HCT116 (cell line): ENCODE results near the gene RNF113B.

Experiments used
- EZH2phosphoT487 ChIP-seq: fragments of 200-600 bp; IDR thresholded peaks from 2 replicates; pipeline ENCODE4 v1.6.1; 2018; ENCODE audit warnings: antibody characterized with exemption, borderline replicate concordance
- JUND ChIP-seq: IDR thresholded peaks from 2 replicates; pipeline ENCODE4 v1.6.1; 2012
- POLR2AphosphoS5 ChIP-seq: IDR thresholded peaks from 2 replicates; pipeline ENCODE4 v1.6.1; 2011; ENCODE audit warnings: mild to moderate bottlenecking, low read depth, low read length, moderate library complexity
- TF ChIP-seq, protein P1 (sequence below), 3 experiments: fragments of 200-600 bp in 1 of 3; sonication (generic) in 1 of 3; IDR thresholded peaks in 2 of 3; conservative IDR thresholded peaks in 1 of 3; 2 replicates each; pipeline ENCODE4 v1.5.1; 2012 to 2017; ENCODE audit warnings: low read depth in 2 of 3, low read length in 2 of 3, antibody characterized with exemption in 1 of 3, borderline replicate concordance in 1 of 3, control low read depth in 1 of 3, mild to moderate bottlenecking in 1 of 3, mixed read lengths in 1 of 3, mixed run types in 1 of 3, moderate library complexity in 1 of 3; ENCODE audit not compliant: insufficient read depth in 1 of 3
- TF ChIP-seq, protein P2 (sequence below): IDR thresholded peaks from 2 replicates; pipeline ENCODE4 v1.6.1; 2012

DNA sequence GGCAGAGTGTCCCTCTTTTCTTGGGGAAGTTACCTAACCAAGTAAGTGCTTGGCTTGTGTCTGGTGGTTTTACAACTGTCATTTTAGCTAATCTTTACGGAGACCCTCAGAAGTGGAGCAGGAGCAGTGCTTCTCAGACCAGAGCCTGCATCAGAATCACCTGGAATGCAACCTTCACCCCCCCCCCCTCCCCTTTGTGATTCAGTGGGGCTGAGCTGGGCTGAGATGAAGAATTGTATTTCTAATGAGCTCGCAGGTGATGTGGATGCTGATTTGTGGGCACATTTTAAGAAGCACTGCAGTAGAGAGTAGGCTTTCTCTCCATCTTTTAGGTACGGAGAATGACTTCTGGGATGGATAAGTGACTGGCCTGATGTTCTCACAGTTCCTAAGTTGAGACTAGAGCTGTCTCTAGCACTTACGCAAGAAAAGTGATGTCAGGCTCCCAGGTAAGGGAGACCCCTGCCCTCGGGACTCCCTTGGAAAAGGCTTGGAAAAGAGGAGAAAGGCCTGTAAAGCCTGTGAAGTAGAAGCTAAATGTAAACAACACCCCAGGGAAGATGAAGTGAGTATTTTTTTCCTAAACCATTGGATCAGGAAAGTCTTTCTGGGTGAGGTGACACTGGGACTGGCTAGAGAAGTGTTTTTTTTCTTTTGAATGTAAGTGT lies 23.3 kb upstream of the RNF113B start:
- no peak for TF ChIP-seq JUND
- TF ChIP-seq, protein P1, sequence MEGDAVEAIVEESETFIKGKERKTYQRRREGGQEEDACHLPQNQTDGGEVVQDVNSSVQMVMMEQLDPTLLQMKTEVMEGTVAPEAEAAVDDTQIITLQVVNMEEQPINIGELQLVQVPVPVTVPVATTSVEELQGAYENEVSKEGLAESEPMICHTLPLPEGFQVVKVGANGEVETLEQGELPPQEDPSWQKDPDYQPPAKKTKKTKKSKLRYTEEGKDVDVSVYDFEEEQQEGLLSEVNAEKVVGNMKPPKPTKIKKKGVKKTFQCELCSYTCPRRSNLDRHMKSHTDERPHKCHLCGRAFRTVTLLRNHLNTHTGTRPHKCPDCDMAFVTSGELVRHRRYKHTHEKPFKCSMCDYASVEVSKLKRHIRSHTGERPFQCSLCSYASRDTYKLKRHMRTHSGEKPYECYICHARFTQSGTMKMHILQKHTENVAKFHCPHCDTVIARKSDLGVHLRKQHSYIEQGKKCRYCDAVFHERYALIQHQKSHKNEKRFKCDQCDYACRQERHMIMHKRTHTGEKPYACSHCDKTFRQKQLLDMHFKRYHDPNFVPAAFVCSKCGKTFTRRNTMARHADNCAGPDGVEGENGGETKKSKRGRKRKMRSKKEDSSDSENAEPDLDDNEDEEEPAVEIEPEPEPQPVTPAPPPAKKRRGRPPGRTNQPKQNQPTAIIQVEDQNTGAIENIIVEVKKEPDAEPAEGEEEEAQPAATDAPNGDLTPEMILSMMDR (IDR thresholded peaks at IDR 0.05 in 2 of 3, conservative IDR thresholded peaks at IDR 0.05 in 1 of 3; ENCODE audit: borderline replicate concordance in 1 of 3, insufficient read depth in 1 of 3, low read depth in 2 of 3, low read length in 2 of 3): no peak
- TF ChIP-seq POLR2AphosphoS5: no peak
- no peak for TF ChIP-seq EZH2phosphoT487
- TF ChIP-seq, protein P2, sequence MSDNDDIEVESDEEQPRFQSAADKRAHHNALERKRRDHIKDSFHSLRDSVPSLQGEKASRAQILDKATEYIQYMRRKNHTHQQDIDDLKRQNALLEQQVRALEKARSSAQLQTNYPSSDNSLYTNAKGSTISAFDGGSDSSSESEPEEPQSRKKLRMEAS: no peak
